RWPE1 (cell line): ENCODE measurements around the gene CACNG3.
A peak's percentile ranks its signal among the peaks of the same experiment; 100 is the strongest.

Experiments
- CTCF ChIA-PET: fragments of 350-600 bp; sonication (Branson Sonifier 250); formaldehyde crosslinking; extraction: SDS; loops from one replicate; lab custom pipeline; 2021; lab: Yijun Ruan, JAX
- POLR2A ChIA-PET: fragments of 400-600 bp; formaldehyde crosslinking; extraction: SDS; loops from one replicate; lab custom pipeline; 2020; ENCODE audit warnings: antibody characterized with exemption; ENCODE audit not compliant: low non-redundant PET; lab: Yijun Ruan, JAX
- DNase-seq: peaks from one replicate; pipeline ENCODE4 v3.0.0; 2012; ENCODE audit warnings: low spot score
- H3K27ac ChIP-seq: fragments of 450-650 bp; 2 replicates; pipeline ENCODE4 v1.5.1; 2017
- CTCF ChIP-seq: fragments of 450-650 bp; conservative IDR thresholded peaks from 2 replicates; pipeline ENCODE4 v1.5.1; 2017; ENCODE audit warnings: low read depth, mild to moderate bottlenecking

CACNG3 gene

GRCh38 chr16:24255456-24256371 lies at the start of gene CACNG3:
Gene CACNG3 (plus strand): TSS chr16:24256335. CDS start chr16:24256755, 420 bp downstream.
- no peak within 1 kb of the TSS for H3K27ac ChIP-seq
- CTCF ChIA-PET = no interaction called here
- POLR2A ChIA-PET = no interaction called here
- peak; percentile 55 for DNase-seq
- no peak for TF ChIP-seq CTCF

GRCh38 chr16:24206926-24207325 lies 49.2 kb upstream of the CACNG3 start:
- ChIA-PET CTCF (no interaction called here), POLR2A (no interaction called here)
- TF ChIP-seq CTCF = no peak
- H3K27ac ChIP-seq = no peak overlapping the region
- DNase-seq = no peak

GRCh38 chr16:24208710-24209109 lies 47.4 kb upstream of the CACNG3 start:
- no peak for DNase-seq
- ChIA-PET POLR2A (no interaction called here), CTCF (no interaction called here)
- TF ChIP-seq CTCF = no peak
- H3K27ac ChIP-seq = no peak overlapping the region

- no peak overlapping the region for H3K27ac ChIP-seq
- POLR2A ChIA-PET = no interaction called here
- TF ChIP-seq CTCF = no peak
- CTCF ChIA-PET = no interaction called here
- DNase-seq = no peak
Measured at GRCh38 chr16:24214992-24215391, 41.1 kb upstream of the CACNG3 start.

GRCh38 chr16:24216961-24217360 lies 39.2 kb upstream of the CACNG3 start:
- ChIA-PET POLR2A (no interaction called here), CTCF (no interaction called here)
- no peak for TF ChIP-seq CTCF
- no peak overlapping the region for H3K27ac ChIP-seq
- no peak for DNase-seq

GRCh38 chr16:24217461-24217860 lies 38.7 kb upstream of the CACNG3 start:
- DNase-seq = no peak
- H3K27ac ChIP-seq = no peak overlapping the region
- POLR2A ChIA-PET = no interaction called here
- CTCF ChIA-PET = no interaction called here
- no peak for TF ChIP-seq CTCF
